ENCODE measurements around the gene TENT4B. TPM values are rescaled to one million over a fixed set of nuclear protein-coding genes. Genes with fewer than 3 reads are reported as not detected.

TENT4B gene
- total RNA-seq, 2 donors from 2014 or later = 11.5 to 15.1 TPM

- WGBS = 77% methylated on average over 4 of the region's 4 CpGs
- no peaks in the 10 kb centered on the region for H3K4me1 ChIP-seq (replicated peaks)
- DNase-seq (ENCODE audit: low spot score) = no peak
- H3K4me3 ChIP-seq = no peak overlapping the region
- intact Hi-C loops (cut with DNase I) = no loop called here
- H3K27ac ChIP-seq = no peak overlapping the region
- TF ChIP-seq POLR2AphosphoS5 (IDR thresholded peaks at IDR 0.05) (no peak), POLR2A (IDR thresholded peaks at IDR 0.05) (no peak), CTCF (IDR thresholded peaks at IDR 0.05) (no peak)
- H3K27me3 ChIP-seq (replicated peaks; ENCODE audit: insufficient read depth) = no peaks in the 10 kb centered on the region
- H3K9me3 ChIP-seq = no peaks in the 10 kb centered on the region
- H3K36me3 ChIP-seq = no peaks in the 10 kb centered on the region
Observed at GRCh38 chr16:50160495-50161164, 7.5 kb downstream of the TENT4B start.

GRCh38 chr16:50161950-50162349, 8.8 kb downstream of the TENT4B start:
- Histone ChIP-seq H3K36me3 (no peaks in the 10 kb centered on the region), H3K9me3 (no peaks in the 10 kb centered on the region), H3K4me3 (no peak overlapping the region), H3K27ac (no peak overlapping the region), H3K27me3 (replicated peaks; ENCODE audit: insufficient read depth) (no peaks in the 10 kb centered on the region), H3K4me1 (replicated peaks) (no peaks in the 10 kb centered on the region)
- intact Hi-C loops (cut with DNase I) = no loop called here
- DNase-seq (ENCODE audit: low spot score) = no peak
- TF ChIP-seq CTCF (IDR thresholded peaks at IDR 0.05) (no peak), POLR2A (IDR thresholded peaks at IDR 0.05) (no peak), POLR2AphosphoS5 (IDR thresholded peaks at IDR 0.05) (no peak)
- WGBS = 83% methylated on average over 2 of the region's 2 CpGs

GRCh38 chr16:50165473-50165872, 12.4 kb downstream of the TENT4B start:
- no peaks in the 10 kb centered on the region for H3K36me3 ChIP-seq
- intact Hi-C loops (cut with DNase I) = no loop called here
- no peak for DNase-seq (ENCODE audit: low spot score)
- no peak overlapping the region for H3K4me3 ChIP-seq
- H3K27me3 ChIP-seq (replicated peaks; ENCODE audit: insufficient read depth) = no peaks in the 10 kb centered on the region
- 90% methylated on average over 2 of the region's 2 CpGs for WGBS
- H3K4me1 ChIP-seq (replicated peaks) = no peaks in the 10 kb centered on the region
- no peaks in the 10 kb centered on the region for H3K9me3 ChIP-seq
- H3K27ac ChIP-seq = no peak overlapping the region
- TF ChIP-seq POLR2AphosphoS5 (IDR thresholded peaks at IDR 0.05) (no peak), CTCF (IDR thresholded peaks at IDR 0.05) (no peak), POLR2A (IDR thresholded peaks at IDR 0.05) (no peak)

GRCh38 chr16:50166511-50167500, 13.7 kb downstream of the TENT4B start:
- TF ChIP-seq POLR2AphosphoS5 (IDR thresholded peaks at IDR 0.05) (peak; percentile 60), POLR2A (IDR thresholded peaks at IDR 0.05) (no peak)
- H3K27me3 ChIP-seq (replicated peaks; ENCODE audit: insufficient read depth) = no peaks in the 10 kb centered on the region
- H3K4me3 ChIP-seq = no peak overlapping the region
- no peaks in the 10 kb centered on the region for H3K4me1 ChIP-seq (replicated peaks)
- no peaks in the 10 kb centered on the region for H3K36me3 ChIP-seq
- no peak for DNase-seq (ENCODE audit: low spot score)
- H3K9me3 ChIP-seq = no peaks in the 10 kb centered on the region
- 37% methylated on average over 9 of the region's 9 CpGs for WGBS
- no peak overlapping the region for H3K27ac ChIP-seq
- intact Hi-C loops (cut with DNase I) = no loop called here

GRCh38 chr16:50167556-50167955, 14.4 kb downstream of the TENT4B start:
- Histone ChIP-seq H3K27ac (no peak overlapping the region), H3K36me3 (no peaks in the 10 kb centered on the region), H3K27me3 (replicated peaks; ENCODE audit: insufficient read depth) (no peaks in the 10 kb centered on the region), H3K9me3 (no peaks in the 10 kb centered on the region), H3K4me1 (replicated peaks) (no peaks in the 10 kb centered on the region), H3K4me3 (no peak overlapping the region)
- TF ChIP-seq CTCF (IDR thresholded peaks at IDR 0.05) (no peak), POLR2A (IDR thresholded peaks at IDR 0.05) (no peak), POLR2AphosphoS5 (IDR thresholded peaks at IDR 0.05) (no peak)
- 68% methylated on average over 7 of the region's 7 CpGs for whole genome bisulfite sequencing
- DNase-seq (ENCODE audit: low spot score) = no peak
- intact Hi-C loops (cut with DNase I) = no loop called here
